ENCODE measurements around the gene KCNMA1. TPM values are rescaled to one million over a fixed set of nuclear protein-coding genes. Genes with fewer than 3 reads are reported as not detected.
A peak's percentile ranks its signal among the peaks of the same experiment; 100 is the strongest.

KCNMA1 gene
- total RNA-seq, 4 donors from 2014 or later: 146 to 300 (median 265) TPM

- Histone ChIP-seq H3K9me3 (no peaks in the 10 kb centered on the region), H3K4me3 (no peak overlapping the region), H3K36me3 (no peaks in the 10 kb centered on the region), H3K27ac (replicated peaks in 1 of 4) (peak overlapping the region in 2 of 4 donors; percentile 23 to 52), H3K27me3 (no peaks in the 10 kb centered on the region), H3K4me1 (peaks cover 3 to 83% (median 72%) of the 10 kb centered on the region in 4 donors)
- TF ChIP-seq CTCF (IDR thresholded peaks at IDR 0.05): no peak
- TF ChIP-seq EP300 (IDR thresholded peaks at IDR 0.05): no peak
- no peak for TF ChIP-seq POLR2A (IDR thresholded peaks at IDR 0.05; ENCODE audit: low read depth)
- no peak for TF ChIP-seq POLR2AphosphoS5 (IDR thresholded peaks at IDR 0.05)
- DNase-seq (ENCODE audit: extremely low spot score): no peak
- WGBS: 93% methylated on average over 2 of the region's 2 CpGs
- intact Hi-C loops (cut with DNase I): no loop called here
These were observed 127.3 kb downstream of the KCNMA1 start for GRCh38 chr10:77510294-77510693.

GRCh38 chr10:77509391-77509790 lies 128.2 kb downstream of the KCNMA1 start:
- Histone ChIP-seq H3K4me1 (peaks cover 3 to 84% (median 74%) of the 10 kb centered on the region in 4 donors), H3K4me3 (no peak overlapping the region), H3K36me3 (no peaks in the 10 kb centered on the region), H3K27ac (replicated peaks in 1 of 4) (peak overlapping the region in 1 of 4 donors; percentile 23), H3K9me3 (no peaks in the 10 kb centered on the region), H3K27me3 (no peaks in the 10 kb centered on the region)
- no peak for TF ChIP-seq CTCF (IDR thresholded peaks at IDR 0.05)
- TF ChIP-seq EP300 (IDR thresholded peaks at IDR 0.05): no peak
- TF ChIP-seq POLR2AphosphoS5 (IDR thresholded peaks at IDR 0.05): no peak
- TF ChIP-seq POLR2A (IDR thresholded peaks at IDR 0.05; ENCODE audit: low read depth): no peak
- 86% methylated on average over 6 of the region's 6 CpGs for WGBS
- DNase-seq (ENCODE audit: extremely low spot score): no peak
- intact Hi-C loops (cut with DNase I): no loop called here

GRCh38 chr10:77507291-77507880 lies 130.2 kb downstream of the KCNMA1 start:
- Histone ChIP-seq H3K36me3 (no peaks in the 10 kb centered on the region), H3K27me3 (no peaks in the 10 kb centered on the region), H3K4me1 (peaks cover 0 to 70% (median 56%) of the 10 kb centered on the region in 4 donors), H3K27ac (replicated peaks in 1 of 4) (peak overlapping the region in 2 of 4 donors; percentile 26 to 44), H3K9me3 (no peaks in the 10 kb centered on the region), H3K4me3 (no peak overlapping the region)
- TF ChIP-seq POLR2A (IDR thresholded peaks at IDR 0.05; ENCODE audit: low read depth) (no peak), EP300 (IDR thresholded peaks at IDR 0.05) (no peak), CTCF (IDR thresholded peaks at IDR 0.05) (no peak), POLR2AphosphoS5 (IDR thresholded peaks at IDR 0.05) (no peak)
- intact Hi-C loops (cut with DNase I): no loop called here
- DNase-seq (ENCODE audit: extremely low spot score): no peak
- WGBS: 58% methylated on average over 5 of the region's 5 CpGs

- Histone ChIP-seq H3K36me3 (no peaks in the 10 kb centered on the region), H3K4me3 (no peak overlapping the region), H3K27ac (replicated peaks in 1 of 4) (peak overlapping the region in 2 of 4 donors; percentile 12 to 44), H3K9me3 (no peaks in the 10 kb centered on the region), H3K4me1 (peaks cover under 1 to 70% (median 52%) of the 10 kb centered on the region in 4 donors), H3K27me3 (no peaks in the 10 kb centered on the region)
- 57% methylated on average over 3 of the region's 3 CpGs for WGBS
- TF ChIP-seq EP300 (IDR thresholded peaks at IDR 0.05) (no peak), POLR2AphosphoS5 (IDR thresholded peaks at IDR 0.05) (no peak), CTCF (IDR thresholded peaks at IDR 0.05) (no peak), POLR2A (IDR thresholded peaks at IDR 0.05; ENCODE audit: low read depth) (no peak)
- no peak for DNase-seq (ENCODE audit: extremely low spot score)
- intact Hi-C loops (cut with DNase I): no loop called here
These were observed 130.9 kb downstream of the KCNMA1 start for GRCh38 chr10:77506517-77507200.
